BJ (cell line): Measurements from ENCODE around the gene HSF2. TPM values are rescaled to one million over a fixed set of nuclear protein-coding genes. Genes with fewer than 3 reads are reported as not detected.

ENCODE experiments used
- CTCF ChIA-PET: fragments of 350-600 bp; formaldehyde crosslinking; extraction: SDS; loops from one replicate; lab custom pipeline; 2021; ENCODE audit warnings: antibody characterized with exemption, inconsistent platforms; lab: Yijun Ruan, JAX
- POLR2A ChIA-PET: fragments of 300-600 bp; sonication (Branson Sonifier 250); formaldehyde crosslinking; extraction: SDS; loops from one replicate; lab custom pipeline; 2021; ENCODE audit warnings: antibody characterized with exemption; lab: Charles Lee
- DNase-seq: peaks from one replicate; pipeline ENCODE4 v3.0.0-alpha.2; 2011; ENCODE audit warnings: low read depth
- H3K27me3 ChIP-seq: 2 replicates; pipeline ENCODE4 v1.6.0; 2011; ENCODE audit warnings: low read length; ENCODE audit not compliant: control insufficient read depth, insufficient read depth
- H3K36me3 ChIP-seq: 2 replicates; pipeline ENCODE4 v1.5.1; 2011; ENCODE audit warnings: low read length; ENCODE audit not compliant: control insufficient read depth, insufficient read depth
- H3K4me3 ChIP-seq: 2 replicates; pipeline ENCODE4 v1.5.1; 2011; ENCODE audit warnings: low read depth, mild to moderate bottlenecking, control low read depth, low read length
- CTCF ChIP-seq: IDR thresholded peaks from 2 replicates; pipeline ENCODE4 v1.5.1; 2011; ENCODE audit warnings: low read depth, mild to moderate bottlenecking, control low read depth, inconsistent platforms, low read length, moderate library complexity; ENCODE audit not compliant: insufficient read depth
- polyA plus RNA-seq: library from polyadenylated mRNA; depleted of rRNA; stranded (reverse); fragments of >200 nt; gene quantifications from 2 replicates; pipeline ENCODE4 v1.2.3, GENCODE V29; 2011

HSF2 gene
- polyA plus RNA-seq, 1 experiment = 15.3 TPM

DNA sequence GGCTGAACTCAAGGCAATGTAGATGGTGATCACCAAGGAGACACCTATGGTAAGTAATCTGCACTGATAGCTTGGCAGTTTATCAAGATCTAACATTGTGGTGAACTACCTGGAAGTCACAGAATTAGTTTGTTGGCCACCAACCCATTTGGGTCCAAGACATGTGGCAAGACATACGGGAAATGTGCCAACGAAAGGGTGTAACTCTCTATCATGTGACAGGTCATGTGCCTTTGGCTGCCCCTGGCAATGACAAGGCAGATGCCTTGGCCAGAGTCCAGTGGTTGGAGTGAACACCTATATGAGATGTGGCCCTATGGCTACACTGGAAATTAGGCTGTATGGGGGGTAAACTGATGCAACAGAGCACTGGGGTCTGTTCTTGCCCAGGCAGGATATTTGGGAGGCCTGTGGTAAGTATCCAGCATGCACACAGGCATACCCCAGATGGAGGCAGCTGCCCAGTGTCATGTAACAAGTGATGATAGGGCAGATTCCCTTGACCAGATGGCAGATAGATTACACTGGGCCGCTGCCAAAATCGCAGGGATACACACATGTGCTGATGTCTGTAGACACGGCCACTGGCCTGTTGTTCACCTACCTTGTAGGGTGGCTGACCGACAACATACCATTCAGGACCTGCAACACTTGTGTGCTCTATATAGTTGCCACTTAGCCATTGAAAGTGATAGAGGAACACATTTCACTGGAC, 35.5 kb upstream of the HSF2 start:
- POLR2A ChIA-PET = no interaction called here
- Histone ChIP-seq H3K36me3 (no peaks in the 10 kb centered on the region), H3K27me3 (no peaks in the 10 kb centered on the region), H3K4me3 (no peak overlapping the region)
- TF ChIP-seq CTCF = no peak
- CTCF ChIA-PET = no interaction called here
- DNase-seq = no peak

DNA sequence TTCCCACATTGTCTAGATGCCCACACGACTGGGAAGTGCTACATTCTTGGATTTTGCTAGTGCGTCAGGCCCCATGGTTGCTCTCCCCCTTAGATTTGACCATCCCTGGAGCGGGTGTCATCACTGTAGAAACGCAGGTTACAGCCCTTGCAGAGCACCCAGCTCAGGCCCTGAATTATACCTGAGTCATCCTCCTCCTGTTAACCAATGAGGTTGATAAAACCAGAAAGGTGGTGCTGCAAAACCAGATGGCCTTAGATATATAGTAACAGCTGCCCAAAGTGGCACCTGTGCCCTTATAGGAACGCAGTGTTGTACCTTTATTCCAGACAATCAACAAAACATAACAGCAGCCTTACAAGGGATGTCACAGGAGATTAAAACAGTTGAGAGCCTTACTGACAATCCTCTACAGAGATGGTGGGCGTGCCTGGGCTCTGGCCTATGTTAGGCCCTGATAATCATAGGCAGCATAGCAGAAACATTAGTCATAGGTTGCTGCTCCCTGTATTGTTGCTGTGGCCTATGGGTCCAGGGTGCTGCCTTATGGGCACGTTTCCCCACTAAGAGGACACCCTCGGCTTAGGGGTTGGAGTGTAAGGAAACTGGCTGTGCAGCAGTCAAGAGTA, 33.6 kb upstream of the HSF2 start:
- POLR2A ChIA-PET = no interaction called here
- H3K4me3 ChIP-seq = no peak overlapping the region

GRCh38 chr6:122367171-122367570, 32.3 kb upstream of the HSF2 start:
- POLR2A ChIA-PET = no interaction called here
- TF ChIP-seq CTCF = no peak
- Histone ChIP-seq H3K27me3 (no peaks in the 10 kb centered on the region), H3K36me3 (no peaks in the 10 kb centered on the region), H3K4me3 (no peak overlapping the region)
- CTCF ChIA-PET = no interaction called here
- DNase-seq = no peak

More for the DNA sequence above, 33.6 kb upstream of the HSF2 start:
- DNase-seq = no peak
- Histone ChIP-seq H3K27me3 (no peaks in the 10 kb centered on the region), H3K36me3 (no peaks in the 10 kb centered on the region)
- TF ChIP-seq CTCF = no peak
- CTCF ChIA-PET = interaction anchor here (0.8 kb wide), 1 partner anchor 16 kb away, joined by 3 read pairs; no protein-coding TSS in a partner anchor

DNA sequence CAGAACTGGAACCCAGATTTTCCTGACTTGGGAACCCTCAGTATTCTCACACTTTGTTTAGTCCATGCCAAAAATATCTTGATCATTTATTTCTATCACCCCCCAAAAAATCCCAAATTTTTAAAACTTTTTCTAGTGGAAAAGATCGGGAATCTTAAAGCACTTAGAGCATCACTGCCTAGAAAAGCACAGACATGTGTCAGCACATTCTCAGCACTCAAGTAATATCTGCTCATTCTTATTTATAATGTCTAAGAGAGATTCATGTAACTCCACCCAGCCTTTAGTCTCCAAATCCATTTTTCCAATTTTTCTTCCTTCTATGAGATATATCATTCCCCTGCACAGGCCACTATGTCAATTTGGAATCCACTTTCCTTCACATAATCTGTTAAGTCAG, 29.9 kb upstream of the HSF2 start:
- ChIA-PET POLR2A (no interaction called here), CTCF (interaction anchor here (1.4 kb wide), 1 partner anchor 122 kb away, joined by 3 read pairs; no protein-coding TSS in a partner anchor)
- TF ChIP-seq CTCF = no peak
- Histone ChIP-seq H3K36me3 (no peaks in the 10 kb centered on the region), H3K4me3 (no peak overlapping the region), H3K27me3 (no peaks in the 10 kb centered on the region)
- no peak for DNase-seq

DNA sequence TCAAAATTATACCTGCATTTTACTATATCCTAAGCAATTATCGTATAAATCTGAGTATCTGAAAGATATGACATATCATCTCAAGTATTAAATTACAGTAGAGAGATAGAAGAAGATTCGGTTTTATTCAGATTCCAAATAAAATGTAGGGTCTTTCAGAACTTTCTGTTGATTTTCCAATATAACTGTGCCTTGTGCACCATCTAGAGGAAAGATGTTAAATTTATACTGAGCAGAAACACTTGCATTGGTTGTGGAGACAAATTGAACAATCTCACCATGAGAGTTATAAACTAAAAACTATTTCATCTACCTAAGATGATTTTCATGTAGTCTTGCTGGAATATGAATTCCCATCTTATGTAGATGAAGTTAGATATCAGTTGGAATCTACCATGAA, 26.8 kb upstream of the HSF2 start:
- CTCF ChIA-PET = no interaction called here
- 0 out of 2 replicates have a peak, but pooled peaks have one; percentile 17 for TF ChIP-seq CTCF
- no peak for DNase-seq
- POLR2A ChIA-PET = no interaction called here
- Histone ChIP-seq H3K27me3 (no peaks in the 10 kb centered on the region), H3K36me3 (no peaks in the 10 kb centered on the region), H3K4me3 (no peak overlapping the region)
